ENCODE measurements around the gene BABAM2.

DNA sequence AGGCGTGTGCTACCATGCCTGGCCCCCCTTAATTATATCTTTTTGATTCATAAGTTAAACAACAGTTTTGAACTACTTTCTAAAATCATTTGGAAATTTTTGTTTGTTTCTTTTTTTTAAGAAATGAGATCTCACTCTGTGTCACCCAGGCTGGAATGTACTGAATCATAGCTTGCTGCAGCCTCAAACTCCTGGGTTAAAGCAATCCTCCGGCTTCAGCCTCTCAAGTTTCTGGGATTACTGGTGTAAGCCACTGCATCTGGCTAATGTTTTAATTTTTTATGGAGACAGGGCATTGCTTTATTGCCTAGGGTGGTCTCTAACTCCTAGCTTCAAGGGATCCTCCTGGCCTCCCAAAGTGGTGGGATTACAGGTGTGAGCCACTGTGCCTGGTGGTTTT lies 71.5 kb downstream of the BABAM2 start:
- TF ChIP-seq FOXM1 (IDR thresholded peaks at IDR 0.05; ENCODE audit: low read depth, low read length) (no peak), CREM (IDR thresholded peaks at IDR 0.05; ENCODE audit: low read depth) (no peak), EP300 (IDR thresholded peaks at IDR 0.05; ENCODE audit: borderline replicate concordance in 1 of 2, control insufficient read depth in 1 of 2, low read depth in 2 of 2, low read length in 2 of 2) (no peak), ZNF384 (IDR thresholded peaks at IDR 0.05; ENCODE audit: borderline replicate concordance, low read depth, low read length) (no peak)
- TF ChIP-seq, protein P1, sequence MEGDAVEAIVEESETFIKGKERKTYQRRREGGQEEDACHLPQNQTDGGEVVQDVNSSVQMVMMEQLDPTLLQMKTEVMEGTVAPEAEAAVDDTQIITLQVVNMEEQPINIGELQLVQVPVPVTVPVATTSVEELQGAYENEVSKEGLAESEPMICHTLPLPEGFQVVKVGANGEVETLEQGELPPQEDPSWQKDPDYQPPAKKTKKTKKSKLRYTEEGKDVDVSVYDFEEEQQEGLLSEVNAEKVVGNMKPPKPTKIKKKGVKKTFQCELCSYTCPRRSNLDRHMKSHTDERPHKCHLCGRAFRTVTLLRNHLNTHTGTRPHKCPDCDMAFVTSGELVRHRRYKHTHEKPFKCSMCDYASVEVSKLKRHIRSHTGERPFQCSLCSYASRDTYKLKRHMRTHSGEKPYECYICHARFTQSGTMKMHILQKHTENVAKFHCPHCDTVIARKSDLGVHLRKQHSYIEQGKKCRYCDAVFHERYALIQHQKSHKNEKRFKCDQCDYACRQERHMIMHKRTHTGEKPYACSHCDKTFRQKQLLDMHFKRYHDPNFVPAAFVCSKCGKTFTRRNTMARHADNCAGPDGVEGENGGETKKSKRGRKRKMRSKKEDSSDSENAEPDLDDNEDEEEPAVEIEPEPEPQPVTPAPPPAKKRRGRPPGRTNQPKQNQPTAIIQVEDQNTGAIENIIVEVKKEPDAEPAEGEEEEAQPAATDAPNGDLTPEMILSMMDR (IDR thresholded peaks at IDR 0.05 in 2 of 3, conservative IDR thresholded peaks at IDR 0.05 in 1 of 3; ENCODE audit: control insufficient read depth in 2 of 3, extremely low read depth in 1 of 3, insufficient read depth in 1 of 3, low read depth in 3 of 3, low read length in 3 of 3), result no peak
